ENCODE results near the gene CARS2.
A peak's percentile ranks its signal among the peaks of the same experiment; 100 is the strongest.

The CARS2 gene

DNA sequence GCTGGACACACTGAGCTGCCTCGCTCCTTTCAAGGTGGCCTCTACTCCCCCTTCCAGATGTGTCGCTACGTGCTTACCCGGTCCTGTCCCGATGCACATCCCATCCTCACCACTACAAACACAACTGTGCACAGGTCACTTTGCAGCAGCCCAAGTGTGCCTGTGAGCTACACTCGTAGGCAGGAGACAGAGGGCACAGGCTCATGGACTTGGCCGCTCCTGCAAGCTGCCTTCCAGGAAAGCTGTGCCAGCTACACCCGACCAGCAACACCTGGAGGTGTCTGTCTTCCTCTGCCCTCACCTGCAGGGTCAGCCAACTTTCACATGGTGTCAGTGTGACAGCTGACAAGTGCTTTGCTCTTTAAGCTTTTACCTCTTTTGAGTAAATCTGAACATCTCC is 15.4 kb downstream of the CARS2 start:
- in situ Hi-C loops (cut with HindIII; ENCODE audit: low sequenced_read_pairs) = no loop called here
- TF ChIP-seq, protein P1, sequence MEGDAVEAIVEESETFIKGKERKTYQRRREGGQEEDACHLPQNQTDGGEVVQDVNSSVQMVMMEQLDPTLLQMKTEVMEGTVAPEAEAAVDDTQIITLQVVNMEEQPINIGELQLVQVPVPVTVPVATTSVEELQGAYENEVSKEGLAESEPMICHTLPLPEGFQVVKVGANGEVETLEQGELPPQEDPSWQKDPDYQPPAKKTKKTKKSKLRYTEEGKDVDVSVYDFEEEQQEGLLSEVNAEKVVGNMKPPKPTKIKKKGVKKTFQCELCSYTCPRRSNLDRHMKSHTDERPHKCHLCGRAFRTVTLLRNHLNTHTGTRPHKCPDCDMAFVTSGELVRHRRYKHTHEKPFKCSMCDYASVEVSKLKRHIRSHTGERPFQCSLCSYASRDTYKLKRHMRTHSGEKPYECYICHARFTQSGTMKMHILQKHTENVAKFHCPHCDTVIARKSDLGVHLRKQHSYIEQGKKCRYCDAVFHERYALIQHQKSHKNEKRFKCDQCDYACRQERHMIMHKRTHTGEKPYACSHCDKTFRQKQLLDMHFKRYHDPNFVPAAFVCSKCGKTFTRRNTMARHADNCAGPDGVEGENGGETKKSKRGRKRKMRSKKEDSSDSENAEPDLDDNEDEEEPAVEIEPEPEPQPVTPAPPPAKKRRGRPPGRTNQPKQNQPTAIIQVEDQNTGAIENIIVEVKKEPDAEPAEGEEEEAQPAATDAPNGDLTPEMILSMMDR (IDR thresholded peaks at IDR 0.05; ENCODE audit: low read depth, low read length) = no peak

DNA sequence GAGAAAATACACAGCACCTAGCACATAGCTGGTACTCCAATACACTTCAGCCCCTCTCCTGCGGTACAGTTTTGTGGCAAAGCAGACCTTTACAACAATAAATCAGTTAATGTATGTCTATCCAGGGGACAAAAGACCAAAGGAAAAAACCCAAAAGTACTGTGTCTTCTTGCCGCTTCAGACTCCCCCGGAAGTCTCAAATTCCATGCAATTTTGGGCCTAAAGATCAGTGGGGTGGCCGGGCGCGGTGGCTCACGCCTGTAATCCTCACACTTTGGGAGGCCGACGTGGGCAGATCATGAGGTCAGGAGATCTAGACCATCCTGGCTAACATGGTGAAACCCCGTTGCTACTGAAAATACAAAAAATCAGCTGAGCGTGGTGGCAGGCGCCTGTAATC is 16.2 kb downstream of the CARS2 start:
- TF ChIP-seq, protein P1 (IDR thresholded peaks at IDR 0.05; ENCODE audit: low read depth, low read length) = no peak
- DNase-seq (ENCODE audit: low read depth, low spot score) = no peak
- H3K4me3 ChIP-seq (ENCODE audit: low read depth, low read length) = no peak overlapping the region
- in situ Hi-C loops (cut with HindIII; ENCODE audit: low sequenced_read_pairs) = no loop called here

More for the DNA sequence above, 15.4 kb downstream of the CARS2 start:
- no peak for DNase-seq (ENCODE audit: low read depth, low spot score)
- no peak overlapping the region for H3K4me3 ChIP-seq (ENCODE audit: low read depth, low read length)

DNA sequence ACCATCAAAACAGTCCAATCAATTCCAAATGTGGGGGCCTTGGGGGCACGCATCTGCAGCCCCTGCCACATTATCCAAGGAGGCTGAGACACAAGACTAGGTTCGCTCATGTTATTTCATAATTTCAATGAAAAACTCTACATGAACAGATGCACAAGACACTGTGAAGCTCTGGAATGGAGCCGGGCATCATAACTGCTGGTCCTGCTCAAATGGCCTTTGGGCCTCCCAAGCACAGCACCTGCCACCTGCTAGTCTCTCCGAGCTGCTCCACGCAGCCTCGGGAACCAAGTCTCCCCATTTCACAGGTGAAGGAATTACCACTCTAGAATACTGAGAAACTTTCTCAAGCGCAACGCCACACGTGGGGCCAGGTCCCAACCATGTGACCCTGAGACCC is 16.9 kb downstream of the CARS2 start:
- no peak overlapping the region for H3K4me3 ChIP-seq (ENCODE audit: low read depth, low read length)
- no peak for DNase-seq (ENCODE audit: low read depth, low spot score)
- in situ Hi-C loops (cut with HindIII; ENCODE audit: low sequenced_read_pairs) = no loop called here
- TF ChIP-seq, protein P1 (IDR thresholded peaks at IDR 0.05; ENCODE audit: low read depth, low read length) = no peak

DNA sequence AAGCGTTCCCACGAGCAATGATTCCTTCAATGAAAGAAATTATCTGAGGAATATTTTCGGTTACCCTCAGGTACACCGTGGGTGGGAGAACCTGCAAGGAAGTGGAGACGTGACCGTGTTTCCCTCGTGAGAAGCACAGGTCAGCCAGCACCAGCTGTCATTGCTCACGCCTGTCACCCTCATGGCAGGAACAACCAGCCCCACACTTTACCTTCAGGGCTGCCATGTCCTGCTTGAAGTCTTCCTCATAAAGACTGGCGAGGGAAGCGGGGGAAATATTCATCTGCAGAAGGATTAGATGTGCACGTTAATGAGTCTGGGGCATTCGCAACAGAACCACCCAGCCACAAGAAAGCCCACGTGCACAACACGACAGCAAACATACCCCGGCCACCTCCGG is 18.2 kb downstream of the CARS2 start:
- no peak for DNase-seq (ENCODE audit: low read depth, low spot score)
- in situ Hi-C loops (cut with HindIII; ENCODE audit: low sequenced_read_pairs) = no loop called here
- TF ChIP-seq, protein P1 (IDR thresholded peaks at IDR 0.05; ENCODE audit: low read depth, low read length) = no peak

DNA sequence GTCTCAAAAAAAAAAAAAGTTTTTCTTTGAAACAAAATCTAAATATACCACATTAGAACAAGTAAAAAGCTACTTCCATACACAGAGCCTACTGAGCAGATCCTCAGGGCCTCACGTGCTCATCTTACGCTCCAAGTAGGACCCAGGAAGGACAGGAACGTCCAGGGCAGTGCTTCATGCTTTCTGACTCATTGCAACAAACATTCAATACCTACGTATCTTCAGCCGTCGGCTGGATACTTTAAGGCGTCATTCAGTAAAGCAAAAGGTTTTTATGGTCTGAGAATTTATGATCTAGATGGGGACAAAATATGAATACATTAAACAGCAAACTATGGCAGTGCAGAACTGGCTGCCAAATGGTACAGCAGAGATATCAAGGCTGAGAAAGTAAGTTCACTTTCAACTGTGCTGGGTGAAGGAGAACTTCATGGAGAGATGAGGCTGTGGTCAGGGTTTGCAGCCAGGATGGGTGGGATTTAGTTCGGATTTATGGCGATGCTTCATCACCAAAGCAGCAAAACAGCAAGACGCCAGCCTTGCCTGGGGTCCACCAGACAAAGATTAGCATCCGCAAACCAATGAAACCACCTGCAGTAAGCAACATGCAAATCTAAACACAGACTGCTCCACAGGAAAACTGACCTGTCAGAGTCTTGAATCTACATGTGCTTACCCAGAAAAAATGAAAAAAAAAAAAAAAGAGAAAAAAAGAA is 20.5 kb downstream of the CARS2 start:
- peak; percentile 46 for DNase-seq (ENCODE audit: low read depth, low spot score)
- in situ Hi-C loops (cut with HindIII; ENCODE audit: low sequenced_read_pairs) = no loop called here
- H3K4me3 ChIP-seq (ENCODE audit: low read depth, low read length) = no peak overlapping the region
- TF ChIP-seq, protein P1 (IDR thresholded peaks at IDR 0.05; ENCODE audit: low read depth, low read length) = no peak

More for the DNA sequence above, 18.2 kb downstream of the CARS2 start:
- H3K4me3 ChIP-seq (ENCODE audit: low read depth, low read length) = no peak overlapping the region

DNA sequence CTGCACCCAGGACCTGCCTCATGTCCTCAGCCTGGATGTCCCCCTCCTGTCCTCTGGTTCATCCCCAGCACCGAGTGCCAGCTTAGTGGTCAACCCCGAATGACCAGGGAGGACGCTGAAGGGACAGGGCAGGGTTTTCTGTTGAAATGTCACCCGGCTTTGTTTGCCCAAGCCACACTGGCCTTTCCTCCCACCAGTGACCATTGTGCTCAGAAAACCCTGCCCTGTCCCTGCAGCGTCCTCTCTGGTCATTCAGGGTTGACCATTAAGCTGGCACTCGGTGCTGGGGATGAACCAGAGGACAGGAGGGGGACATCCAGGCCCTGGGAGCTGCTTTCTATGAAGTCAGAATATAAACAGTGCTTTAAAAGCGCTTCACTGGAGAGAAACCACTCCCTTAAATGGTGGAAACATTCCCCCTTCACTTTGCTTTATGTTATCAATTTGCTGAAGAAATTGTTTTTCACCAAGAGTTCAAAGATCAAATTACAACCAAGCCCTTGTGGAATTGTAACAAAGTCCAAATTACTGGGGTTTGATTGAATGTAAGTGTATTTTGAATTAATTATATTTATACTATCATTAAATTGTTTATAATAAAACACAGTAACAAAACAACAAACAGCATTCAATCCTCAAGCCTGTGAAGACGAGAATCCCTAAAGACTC is 21.4 kb downstream of the CARS2 start:
- no peak overlapping the region for H3K4me3 ChIP-seq (ENCODE audit: low read depth, low read length)
- TF ChIP-seq, protein P1 (IDR thresholded peaks at IDR 0.05; ENCODE audit: low read depth, low read length) = no peak
- no peak for DNase-seq (ENCODE audit: low read depth, low spot score)
- in situ Hi-C loops (cut with HindIII; ENCODE audit: low sequenced_read_pairs) = no loop called here

All from astrocyte of the spinal cord (primary cell).